RPMI8226 (cell line): Measurements from ENCODE around the gene RNASE7.
A peak's percentile ranks its signal among the peaks of the same experiment; 100 is the strongest.

Experiments used
- DNase-seq: peaks from one replicate; pipeline ENCODE4 v3.0.0-alpha.2; 2015

Gene RNASE7

GRCh38 chr14:21043974-21044618, 1.9 kb downstream of the RNASE7 start:
- no peak for DNase-seq

- DNase-seq, result no peak
Observed at GRCh38 chr14:21047378-21047781, 5.2 kb downstream of the RNASE7 start.

- DNase-seq, result no peak
Observed at GRCh38 chr14:21048638-21049037, 6.5 kb downstream of the RNASE7 start.

- DNase-seq, result no peak
Observed at GRCh38 chr14:21049271-21049673, 7.1 kb downstream of the RNASE7 start.

GRCh38 chr14:21050597-21050996, 8.4 kb downstream of the RNASE7 start:
- DNase-seq, result no peak

- no peak for DNase-seq
Observed at GRCh38 chr14:21053184-21054122, 11.3 kb downstream of the RNASE7 start.

- no peak for DNase-seq
Observed at GRCh38 chr14:21054123-21054767, 12.1 kb downstream of the RNASE7 start.

- DNase-seq, result no peak
Observed at GRCh38 chr14:21054768-21055145, 12.6 kb downstream of the RNASE7 start.

GRCh38 chr14:21055432-21056117, 13.4 kb downstream of the RNASE7 start:
- no peak for DNase-seq

- DNase-seq, result no peak
Observed at GRCh38 chr14:21056520-21057163, 14.5 kb downstream of the RNASE7 start.

- DNase-seq, result no peak
Observed at GRCh38 chr14:21057803-21058675, 15.9 kb downstream of the RNASE7 start, which contains the start of gene RNASE8. Gene RNASE8 (plus strand): TSS chr14:21057822. CDS start chr14:21057893, 71 bp downstream.

GRCh38 chr14:21058903-21059302, 16.7 kb downstream of the RNASE7 start:
- DNase-seq, result no peak

GRCh38 chr14:21059842-21060613, 17.9 kb downstream of the RNASE7 start:
- DNase-seq, result no peak

- DNase-seq, result no peak
Observed at GRCh38 chr14:21060614-21061346, 18.6 kb downstream of the RNASE7 start.

GRCh38 chr14:21061347-21061668, 19.1 kb downstream of the RNASE7 start:
- DNase-seq, result no peak

GRCh38 chr14:21063479-21063878, 21.3 kb downstream of the RNASE7 start:
- no peak for DNase-seq

GRCh38 chr14:21066882-21067502, 24.8 kb downstream of the RNASE7 start:
- DNase-seq, result peak; percentile 28

GRCh38 chr14:21068521-21069387, 26.6 kb downstream of the RNASE7 start:
- DNase-seq, result peak; percentile 65
